GM21717 (cell line): ENCODE data around the gene SH3PXD2B.
"Not testable (repeated sequence)": the region's sequence is repeated elsewhere in the genome, so short reads cannot be mapped to it uniquely, and the experiment has no call there.

ENCODE experiments used
- ATAC-seq: cut with Tn5 transposase; IDR thresholded peaks from one replicate; pipeline ENCODE4 v1.9.1; 2021; ENCODE audit warnings: mild to moderate bottlenecking, moderate library complexity; ENCODE audit not compliant: unreplicated experiment

Gene SH3PXD2B

GRCh38 chr5:172373680-172374079 lies 80.6 kb downstream of the SH3PXD2B start:
- no peak for ATAC-seq

DNA sequence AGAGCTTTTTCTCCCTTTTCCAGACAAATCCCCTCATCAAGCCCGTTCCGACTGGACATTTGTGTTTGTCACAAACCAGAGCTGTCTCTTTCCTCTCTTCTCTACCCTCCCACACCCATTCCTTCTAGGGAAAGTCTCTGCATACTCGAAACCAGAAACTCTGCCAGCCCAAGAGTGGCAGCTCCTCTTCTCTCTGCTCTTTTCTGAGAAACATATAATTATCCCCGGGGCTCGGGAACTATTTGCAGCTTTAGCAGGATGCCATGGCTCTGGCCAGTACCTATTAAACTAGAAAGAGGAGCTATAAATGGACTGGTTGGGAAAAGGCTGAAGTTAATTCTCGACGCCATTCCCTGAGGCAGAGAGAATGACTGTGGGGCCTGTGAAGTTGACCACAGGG lies 82.6 kb downstream of the SH3PXD2B start:
- no peak for ATAC-seq

DNA sequence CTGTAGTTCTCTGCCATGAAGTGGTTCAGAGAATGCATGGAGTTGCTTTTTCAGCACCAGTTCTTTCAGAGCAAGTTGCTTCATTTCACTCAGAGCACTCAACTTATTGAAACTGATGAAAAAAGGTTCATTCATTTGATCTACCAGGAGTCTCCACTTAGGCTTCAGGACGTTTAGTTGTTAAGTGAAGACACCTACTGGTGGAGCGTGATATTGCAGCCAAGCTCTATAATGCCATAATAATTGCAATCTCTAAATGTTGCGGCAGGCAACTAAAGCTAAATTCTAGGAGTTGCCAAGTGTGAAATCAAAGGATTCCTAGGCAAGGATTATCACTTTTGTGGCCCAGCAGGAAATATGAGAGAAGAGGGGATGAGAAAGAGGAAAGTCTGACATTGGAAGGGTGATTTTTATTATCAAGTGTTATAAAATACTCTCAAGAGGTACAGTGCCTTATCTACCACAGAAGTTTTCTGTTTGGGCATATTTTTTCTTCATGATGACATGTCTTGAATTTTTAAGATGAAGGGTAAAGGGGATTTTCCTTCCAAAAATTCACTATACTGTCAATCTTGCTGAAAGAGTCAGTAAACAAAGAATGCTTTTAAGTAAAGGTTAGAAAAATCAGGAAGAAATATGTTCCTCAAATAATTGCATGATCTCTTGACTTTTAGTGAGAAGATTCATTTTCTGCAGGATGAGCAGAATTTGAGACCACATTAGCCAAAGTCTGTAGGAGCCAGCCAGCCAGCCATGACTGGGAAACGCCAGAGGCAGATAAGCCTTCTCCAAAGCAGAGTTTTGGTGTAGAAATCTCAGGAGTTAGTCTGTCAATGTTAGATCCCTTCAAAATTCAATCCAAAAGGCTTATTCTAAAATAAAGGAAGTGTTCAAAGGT lies 83.4 kb downstream of the SH3PXD2B start:
- no peak for ATAC-seq

DNA sequence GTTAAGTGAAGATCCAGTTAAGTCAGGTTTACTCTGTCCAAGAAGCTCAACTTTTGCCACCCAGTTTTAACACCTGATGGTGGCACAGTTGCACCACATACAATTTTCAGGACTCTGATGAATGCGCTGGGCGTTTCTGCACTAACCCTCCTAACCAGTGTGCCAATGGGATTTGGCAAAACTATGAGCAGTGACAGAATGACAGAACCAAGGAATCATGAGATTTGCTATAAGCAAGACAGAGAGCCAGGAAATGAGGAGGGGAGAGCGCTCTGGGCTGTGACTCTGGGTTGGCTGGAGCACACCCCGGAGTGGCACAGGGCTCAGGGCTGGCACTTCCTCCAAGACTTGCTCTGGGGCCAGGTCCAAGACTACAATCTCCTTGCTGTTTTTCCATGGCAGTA lies 84.1 kb downstream of the SH3PXD2B start:
- no peak for ATAC-seq

GRCh38 chr5:172368699-172369098 lies 85.6 kb downstream of the SH3PXD2B start:
- not testable (repeated sequence) for ATAC-seq

- ATAC-seq: no peak
Measured at GRCh38 chr5:172365948-172366608, 88.2 kb downstream of the SH3PXD2B start.

GRCh38 chr5:172364773-172365172 lies 89.6 kb downstream of the SH3PXD2B start:
- ATAC-seq: no peak

DNA sequence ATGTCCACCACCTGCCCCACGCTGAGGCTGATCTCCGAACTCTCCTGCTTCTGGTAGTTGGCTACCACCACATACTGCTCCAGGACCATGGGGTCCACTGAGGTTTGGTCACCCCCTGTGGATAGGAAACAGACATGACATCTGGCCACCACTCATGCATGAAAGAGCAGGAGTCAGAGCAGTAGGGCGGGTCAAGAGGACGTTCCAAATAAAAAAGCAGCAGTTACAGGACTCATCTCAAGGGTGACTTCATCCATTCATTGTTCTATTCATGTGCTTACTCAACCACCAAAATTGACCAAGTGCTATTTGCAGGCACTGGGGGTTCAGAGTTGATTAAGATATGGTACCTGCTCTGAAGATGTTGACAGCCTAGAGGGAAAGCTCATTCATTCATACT lies 91.6 kb downstream of the SH3PXD2B start:
- ATAC-seq: no peak

DNA sequence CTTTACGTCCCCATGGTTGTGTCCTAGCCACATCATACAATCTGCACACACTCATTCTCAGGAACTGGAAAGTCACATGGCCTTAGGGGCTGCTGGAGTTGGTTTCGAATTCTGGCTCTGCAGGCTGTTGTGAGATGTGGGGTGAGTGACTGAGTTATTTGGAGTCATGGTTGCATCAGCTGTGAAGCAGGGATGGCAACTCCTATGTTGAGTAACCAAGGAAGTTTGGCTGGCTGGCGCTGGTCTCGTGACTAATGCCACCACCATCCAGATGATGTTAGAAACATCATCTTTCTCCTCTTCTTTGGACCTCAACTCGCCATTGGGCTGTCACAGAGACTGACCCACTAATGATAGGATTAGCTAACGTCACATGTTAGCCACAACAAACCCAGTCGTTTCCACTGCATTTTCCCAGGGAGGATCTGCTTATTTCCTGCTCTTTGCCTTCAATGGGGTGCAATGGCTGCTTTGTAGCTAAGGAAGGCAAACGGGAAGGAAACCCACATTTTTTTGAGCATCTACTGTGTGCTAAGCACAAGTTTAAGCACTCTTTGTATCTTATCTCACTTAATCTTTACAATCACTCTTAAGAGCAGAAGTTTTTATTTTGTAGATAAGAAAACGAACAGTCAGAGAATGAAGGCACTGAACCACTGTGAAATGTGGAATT lies 92.6 kb downstream of the SH3PXD2B start:
- no peak for ATAC-seq

GRCh38 chr5:172358345-172358744 lies 96.0 kb downstream of the SH3PXD2B start:
- no peak for ATAC-seq

- no peak for ATAC-seq
Measured at GRCh38 chr5:172356527-172356926, 97.8 kb downstream of the SH3PXD2B start.

DNA sequence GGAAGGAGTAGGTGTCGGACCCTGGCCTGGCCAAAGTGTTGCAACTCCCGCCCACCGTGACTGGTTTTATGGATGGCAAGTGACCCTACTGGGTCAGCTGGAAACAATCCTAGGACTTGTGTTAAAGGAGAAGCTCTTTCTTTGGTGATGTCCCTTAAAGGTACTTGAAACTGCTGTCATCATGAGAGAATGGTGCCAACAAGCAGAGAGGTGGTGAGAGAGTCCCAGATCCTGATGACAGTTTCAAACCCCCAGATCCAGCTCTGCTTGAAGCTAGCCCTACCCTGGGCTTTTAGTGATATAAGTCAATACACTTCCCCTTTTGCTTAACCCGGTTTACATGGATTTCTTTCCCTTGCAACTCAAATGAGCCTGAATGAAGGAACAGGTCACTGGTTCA lies 98.3 kb downstream of the SH3PXD2B start:
- no peak for ATAC-seq

- no peak for ATAC-seq
Measured at GRCh38 chr5:172353846-172354245, 100.5 kb downstream of the SH3PXD2B start.

GRCh38 chr5:172353271-172353812 lies 101.0 kb downstream of the SH3PXD2B start:
- no peak for ATAC-seq

GRCh38 chr5:172352526-172352925 lies 101.8 kb downstream of the SH3PXD2B start:
- ATAC-seq: not testable (repeated sequence)

DNA sequence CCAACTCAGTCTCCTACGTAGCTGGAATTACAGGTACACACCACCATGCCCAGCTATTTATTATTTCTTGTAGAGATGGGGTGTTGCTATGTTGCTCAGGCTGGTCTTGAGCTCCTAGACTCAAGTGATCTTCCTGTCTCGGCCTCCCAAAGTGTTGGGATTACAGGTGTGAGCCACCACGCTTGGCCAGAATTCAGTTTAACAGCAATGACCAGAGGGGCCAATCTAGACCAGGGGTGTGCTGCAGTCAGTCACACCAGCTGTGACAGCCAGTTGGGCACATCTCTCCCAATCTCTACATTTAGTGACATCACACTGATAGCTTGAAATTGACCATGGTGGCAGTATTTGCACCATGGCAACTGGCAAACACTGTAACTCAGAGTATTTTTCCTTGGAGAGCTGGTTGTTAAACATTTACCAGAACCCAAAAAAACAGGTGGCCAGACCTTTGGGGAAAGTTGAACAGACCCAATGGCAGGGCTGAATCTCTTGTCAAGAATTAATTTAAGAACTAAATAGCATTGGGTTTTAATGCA lies 103.0 kb downstream of the SH3PXD2B start:
- ATAC-seq: no peak

- ATAC-seq: no peak
Measured at GRCh38 chr5:172350212-172351181, 103.8 kb downstream of the SH3PXD2B start.

DNA sequence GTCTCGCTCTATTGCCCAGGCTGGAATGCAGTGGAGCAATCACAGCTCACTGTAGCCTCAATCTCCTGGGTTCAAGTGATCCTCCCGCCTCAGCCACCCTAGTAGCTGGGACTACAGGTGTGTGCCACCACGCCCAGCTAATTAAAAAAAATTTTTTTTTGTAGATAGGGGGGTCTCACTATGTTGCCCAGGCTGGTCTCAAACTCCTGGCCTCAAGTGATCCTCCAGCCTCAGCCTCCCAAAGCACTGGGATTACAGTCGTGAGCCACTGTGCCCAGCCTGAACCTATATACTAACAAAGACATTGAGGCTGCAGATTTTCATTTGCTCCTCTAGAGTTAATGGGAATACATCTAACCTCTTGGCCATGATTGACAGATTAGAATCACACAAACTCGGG lies 105.6 kb downstream of the SH3PXD2B start:
- ATAC-seq: not testable (repeated sequence)

- ATAC-seq: no peak
Measured at GRCh38 chr5:172348084-172348483, 106.2 kb downstream of the SH3PXD2B start.

DNA sequence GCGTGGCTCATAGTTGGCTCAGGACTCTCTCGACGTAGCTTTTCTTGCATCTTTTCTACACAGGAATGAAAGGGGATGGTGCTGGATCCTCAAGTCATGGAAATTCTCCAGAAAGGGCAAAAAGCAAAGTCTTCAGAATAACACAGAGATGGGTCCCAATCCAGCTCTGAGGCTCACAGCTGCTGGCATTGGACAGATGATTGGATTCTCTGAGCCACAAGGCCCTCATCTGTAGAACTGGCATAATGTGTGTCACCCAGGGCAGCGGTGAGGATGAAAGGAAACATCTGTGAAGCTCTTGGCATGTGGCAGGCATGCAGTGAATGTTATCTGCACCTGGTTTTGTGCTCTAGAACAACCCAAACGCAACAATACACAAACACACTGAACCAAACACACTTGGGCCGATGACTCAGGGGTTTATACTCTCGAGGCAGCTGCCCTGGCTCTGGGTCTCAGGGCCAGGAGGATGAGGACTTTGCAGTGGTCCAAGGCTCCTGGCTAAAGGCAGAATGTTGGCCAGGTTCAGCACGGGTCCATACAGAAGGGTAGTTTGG lies 106.8 kb downstream of the SH3PXD2B start:
- ATAC-seq: no peak
